Spleen (tissue), 7 donors: ENCODE results near the gene TC2N.

Experiments
- POLR2A ChIP-seq, 3 donors: fragments of 450-650 bp; IDR thresholded peaks; one replicate each; pipeline ENCODE4 v1.5.1; 2017; ENCODE audit warnings: antibody characterized with exemption in 3 of 3, mild to moderate bottlenecking in 1 of 3
- TF ChIP-seq, protein P1 (sequence below), 11 experiments: fragments of 200-600 bp in 7 of 11; fragments of 450-650 bp in 4 of 11; sonication (generic) in 4 of 11; IDR thresholded peaks in 8 of 11; conservative IDR thresholded peaks in 3 of 11; 1 replicate in 7 of 11; 2 replicates in 4 of 11; pipeline versions ENCODE4 v1.4.0 to v1.8.0; 2016 to 2021; ENCODE audit warnings: antibody characterized with exemption in 11 of 11, inconsistent platforms in 4 of 11, mild to moderate bottlenecking in 1 of 11
- donor health status: DM: no; HTN: no; CAD: no; lungs with moderate emphysema.
- donor health status: DM: no; HTN: no; CAD: no.
- donor health status: DM: no; HTN: no; CAD: no.

- TF ChIP-seq, protein P1, sequence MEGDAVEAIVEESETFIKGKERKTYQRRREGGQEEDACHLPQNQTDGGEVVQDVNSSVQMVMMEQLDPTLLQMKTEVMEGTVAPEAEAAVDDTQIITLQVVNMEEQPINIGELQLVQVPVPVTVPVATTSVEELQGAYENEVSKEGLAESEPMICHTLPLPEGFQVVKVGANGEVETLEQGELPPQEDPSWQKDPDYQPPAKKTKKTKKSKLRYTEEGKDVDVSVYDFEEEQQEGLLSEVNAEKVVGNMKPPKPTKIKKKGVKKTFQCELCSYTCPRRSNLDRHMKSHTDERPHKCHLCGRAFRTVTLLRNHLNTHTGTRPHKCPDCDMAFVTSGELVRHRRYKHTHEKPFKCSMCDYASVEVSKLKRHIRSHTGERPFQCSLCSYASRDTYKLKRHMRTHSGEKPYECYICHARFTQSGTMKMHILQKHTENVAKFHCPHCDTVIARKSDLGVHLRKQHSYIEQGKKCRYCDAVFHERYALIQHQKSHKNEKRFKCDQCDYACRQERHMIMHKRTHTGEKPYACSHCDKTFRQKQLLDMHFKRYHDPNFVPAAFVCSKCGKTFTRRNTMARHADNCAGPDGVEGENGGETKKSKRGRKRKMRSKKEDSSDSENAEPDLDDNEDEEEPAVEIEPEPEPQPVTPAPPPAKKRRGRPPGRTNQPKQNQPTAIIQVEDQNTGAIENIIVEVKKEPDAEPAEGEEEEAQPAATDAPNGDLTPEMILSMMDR (IDR thresholded peaks at IDR 0.05 in 8 of 11, conservative IDR thresholded peaks at IDR 0.05 in 3 of 11), result no peak
- TF ChIP-seq POLR2A (IDR thresholded peaks at IDR 0.05), result no peak
Observed at GRCh38 chr14:91732859-91733477, 134.4 kb downstream of the TC2N start.
